ENCODE measurements around the gene CMKLR1. TPM values are rescaled to one million over a fixed set of nuclear protein-coding genes. Genes with fewer than 3 reads are reported as not detected.

The CMKLR1 gene
- total and polyA plus RNA-seq, 2 donors from 2014 or later, result 6.1 to 25.7 TPM

DNA sequence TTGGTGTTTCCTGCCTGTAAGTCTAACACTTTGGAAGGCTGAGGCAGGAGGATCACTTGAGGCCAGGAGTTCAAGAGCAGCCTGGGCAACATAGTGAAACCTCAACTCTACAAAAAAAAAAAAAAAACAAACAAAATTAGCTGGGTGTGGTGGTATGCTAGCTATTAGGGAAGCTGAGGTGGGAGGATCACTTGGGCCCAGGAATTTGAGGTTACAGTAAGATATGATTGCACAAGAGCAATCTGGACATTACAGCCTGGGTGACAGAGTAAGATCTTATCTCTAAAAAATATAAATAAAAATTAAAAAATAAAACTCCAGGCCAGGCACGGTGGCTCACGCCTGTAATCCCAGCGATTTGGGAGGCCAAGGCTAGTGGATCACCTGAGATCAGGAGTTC, 39.8 kb upstream of the CMKLR1 start:
- DNase-seq, result no peak
- intact Hi-C loops (cut with DNase I), result no loop called here
- H3K27ac ChIP-seq (ENCODE audit: low read depth in 2 of 2, low read length in 2 of 2), result no peak overlapping the region

DNA sequence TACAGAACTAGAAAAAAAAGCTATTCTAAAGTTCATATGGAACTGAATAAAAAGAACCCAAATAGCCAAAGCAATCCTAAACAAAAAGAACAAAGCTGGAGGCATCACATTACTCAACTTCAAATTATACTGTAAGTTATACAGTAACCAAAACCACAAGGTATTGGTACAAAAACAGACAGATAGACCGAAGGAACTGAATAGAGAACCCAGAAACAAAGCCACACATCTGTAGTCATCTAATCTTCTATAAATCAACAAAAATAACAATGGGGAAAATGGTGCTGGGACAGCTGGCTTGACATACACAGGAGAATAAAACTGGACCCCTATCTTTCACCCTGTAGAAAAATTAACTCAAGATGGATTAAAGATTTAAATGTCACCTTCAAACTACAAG, 38.1 kb upstream of the CMKLR1 start:
- TF ChIP-seq, protein P1, sequence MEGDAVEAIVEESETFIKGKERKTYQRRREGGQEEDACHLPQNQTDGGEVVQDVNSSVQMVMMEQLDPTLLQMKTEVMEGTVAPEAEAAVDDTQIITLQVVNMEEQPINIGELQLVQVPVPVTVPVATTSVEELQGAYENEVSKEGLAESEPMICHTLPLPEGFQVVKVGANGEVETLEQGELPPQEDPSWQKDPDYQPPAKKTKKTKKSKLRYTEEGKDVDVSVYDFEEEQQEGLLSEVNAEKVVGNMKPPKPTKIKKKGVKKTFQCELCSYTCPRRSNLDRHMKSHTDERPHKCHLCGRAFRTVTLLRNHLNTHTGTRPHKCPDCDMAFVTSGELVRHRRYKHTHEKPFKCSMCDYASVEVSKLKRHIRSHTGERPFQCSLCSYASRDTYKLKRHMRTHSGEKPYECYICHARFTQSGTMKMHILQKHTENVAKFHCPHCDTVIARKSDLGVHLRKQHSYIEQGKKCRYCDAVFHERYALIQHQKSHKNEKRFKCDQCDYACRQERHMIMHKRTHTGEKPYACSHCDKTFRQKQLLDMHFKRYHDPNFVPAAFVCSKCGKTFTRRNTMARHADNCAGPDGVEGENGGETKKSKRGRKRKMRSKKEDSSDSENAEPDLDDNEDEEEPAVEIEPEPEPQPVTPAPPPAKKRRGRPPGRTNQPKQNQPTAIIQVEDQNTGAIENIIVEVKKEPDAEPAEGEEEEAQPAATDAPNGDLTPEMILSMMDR (IDR thresholded peaks at IDR 0.05; ENCODE audit: borderline replicate concordance, extremely low read depth, insufficient read depth), result no peak
- Histone ChIP-seq H3K4me1 (ENCODE audit: control insufficient read depth in 2 of 3, insufficient read depth in 2 of 3, low read depth in 1 of 3, low read length in 3 of 3) (no peaks in the 10 kb centered on the region), H3K36me3 (ENCODE audit: control insufficient read depth in 2 of 3, insufficient read depth in 3 of 3, low read length in 3 of 3) (no peaks in the 10 kb centered on the region), H3K27ac (ENCODE audit: low read depth in 2 of 2, low read length in 2 of 2) (no peak overlapping the region), H3K9me3 (ENCODE audit: control insufficient read depth in 2 of 3, insufficient read depth in 1 of 3, low read length in 3 of 3) (peaks cover 0 to 30% (median 9%) of the 10 kb centered on the region in 3 donors), H3K4me3 (ENCODE audit: low read length in 3 of 3) (no peak overlapping the region), H3K9ac (ENCODE audit: low read length in 3 of 3) (no peak overlapping the region), H3K27me3 (ENCODE audit: control insufficient read depth, insufficient read depth, low read length) (no peaks in the 10 kb centered on the region)
- FAIRE-seq (no peak), DNase-seq (no peak)
- intact Hi-C loops (cut with DNase I), result no loop called here

More for the DNA sequence above, 39.8 kb upstream of the CMKLR1 start:
- H3K36me3 ChIP-seq (ENCODE audit: control insufficient read depth in 2 of 3, insufficient read depth in 3 of 3, low read length in 3 of 3), result no peaks in the 10 kb centered on the region
- no peaks in the 10 kb centered on the region for H3K27me3 ChIP-seq (ENCODE audit: control insufficient read depth, insufficient read depth, low read length)
- peaks cover 0 to 22% (median 4%) of the 10 kb centered on the region in 3 donors for H3K9me3 ChIP-seq (ENCODE audit: control insufficient read depth in 2 of 3, insufficient read depth in 1 of 3, low read length in 3 of 3)
- no peak for FAIRE-seq
- no peak overlapping the region for H3K9ac ChIP-seq (ENCODE audit: low read length in 3 of 3)
- H3K4me1 ChIP-seq (ENCODE audit: control insufficient read depth in 2 of 3, insufficient read depth in 2 of 3, low read depth in 1 of 3, low read length in 3 of 3), result no peaks in the 10 kb centered on the region
- no peak overlapping the region for H3K4me3 ChIP-seq (ENCODE audit: low read length in 3 of 3)
- TF ChIP-seq, protein P1 (IDR thresholded peaks at IDR 0.05; ENCODE audit: borderline replicate concordance, extremely low read depth, insufficient read depth), result no peak

DNA sequence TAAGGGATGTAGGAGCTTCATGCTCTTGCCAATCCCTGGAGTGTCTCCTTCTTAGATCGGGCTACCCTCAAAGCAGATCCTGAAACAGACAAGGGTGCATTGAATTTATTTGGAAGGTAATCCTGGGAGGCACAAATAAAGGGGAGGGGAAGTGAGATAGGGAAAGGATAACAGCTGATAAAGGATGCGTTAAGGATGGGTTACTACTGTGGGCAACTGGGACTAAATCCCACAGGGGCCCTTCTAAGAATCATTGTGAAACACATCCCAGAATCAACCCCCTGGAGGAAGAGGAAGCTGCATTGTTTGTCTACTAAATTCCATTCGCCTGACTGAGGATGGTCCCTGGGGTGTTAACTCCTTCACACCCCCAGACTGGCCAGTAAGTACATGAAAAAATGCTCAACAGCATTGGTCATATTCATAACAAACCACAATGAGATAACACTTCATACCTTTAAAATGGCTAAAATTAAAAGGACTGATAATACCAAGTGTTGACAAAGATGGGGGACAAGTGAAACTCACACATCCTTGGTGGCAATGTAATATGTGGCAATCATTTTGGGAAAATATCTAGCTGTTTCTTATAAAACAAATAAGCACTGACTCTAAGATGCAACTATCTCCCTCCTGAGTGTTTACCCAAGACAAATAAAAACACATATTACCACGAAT, 37.0 kb upstream of the CMKLR1 start:
- no peak for DNase-seq
- peaks cover 0 to 30% (median 9%) of the 10 kb centered on the region in 3 donors for H3K9me3 ChIP-seq (ENCODE audit: control insufficient read depth in 2 of 3, insufficient read depth in 1 of 3, low read length in 3 of 3)
- H3K9ac ChIP-seq (ENCODE audit: low read length in 3 of 3), result no peak overlapping the region
- FAIRE-seq, result no peak
- intact Hi-C loops (cut with DNase I), result no loop called here
- H3K4me1 ChIP-seq (ENCODE audit: control insufficient read depth in 2 of 3, insufficient read depth in 2 of 3, low read depth in 1 of 3, low read length in 3 of 3), result no peaks in the 10 kb centered on the region
- H3K36me3 ChIP-seq (ENCODE audit: control insufficient read depth in 2 of 3, insufficient read depth in 3 of 3, low read length in 3 of 3), result no peaks in the 10 kb centered on the region
- TF ChIP-seq, protein P1 (IDR thresholded peaks at IDR 0.05; ENCODE audit: borderline replicate concordance, extremely low read depth, insufficient read depth), result no peak
- no peaks in the 10 kb centered on the region for H3K27me3 ChIP-seq (ENCODE audit: control insufficient read depth, insufficient read depth, low read length)
- H3K4me3 ChIP-seq (ENCODE audit: low read length in 3 of 3), result no peak overlapping the region
- no peak overlapping the region for H3K27ac ChIP-seq (ENCODE audit: low read depth in 2 of 2, low read length in 2 of 2)

Data from kidney (tissue), 14 donors.